Measurements from ENCODE around the gene UNC5CL.

Gene UNC5CL

GRCh38 chr6:41000248-41000647, 38.8 kb downstream of the UNC5CL start:
- no peak for DNase-seq

DNA sequence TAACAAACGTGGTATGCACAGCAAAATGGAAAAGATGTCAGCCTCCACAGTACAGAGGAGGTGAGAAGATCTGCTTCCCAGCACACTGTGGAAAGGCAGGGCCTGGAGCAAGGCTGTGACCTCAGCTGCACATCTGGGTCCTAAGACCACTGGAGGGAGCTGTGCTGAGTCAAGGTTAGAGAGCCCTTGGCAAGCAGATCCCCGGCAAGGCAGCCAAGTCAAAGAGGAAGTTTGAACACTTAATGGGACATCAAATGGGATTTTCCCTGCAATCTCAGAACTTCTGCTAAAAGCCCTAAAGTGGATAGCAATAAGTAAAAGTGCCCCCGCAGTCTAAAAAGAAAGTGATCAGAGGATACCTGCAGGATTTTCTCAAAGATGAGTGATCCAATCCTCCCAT, 39.5 kb downstream of the UNC5CL start:
- DNase-seq: no peak

- DNase-seq: no peak
Observed at GRCh38 chr6:40998661-40999060, 40.4 kb downstream of the UNC5CL start.

DNA sequence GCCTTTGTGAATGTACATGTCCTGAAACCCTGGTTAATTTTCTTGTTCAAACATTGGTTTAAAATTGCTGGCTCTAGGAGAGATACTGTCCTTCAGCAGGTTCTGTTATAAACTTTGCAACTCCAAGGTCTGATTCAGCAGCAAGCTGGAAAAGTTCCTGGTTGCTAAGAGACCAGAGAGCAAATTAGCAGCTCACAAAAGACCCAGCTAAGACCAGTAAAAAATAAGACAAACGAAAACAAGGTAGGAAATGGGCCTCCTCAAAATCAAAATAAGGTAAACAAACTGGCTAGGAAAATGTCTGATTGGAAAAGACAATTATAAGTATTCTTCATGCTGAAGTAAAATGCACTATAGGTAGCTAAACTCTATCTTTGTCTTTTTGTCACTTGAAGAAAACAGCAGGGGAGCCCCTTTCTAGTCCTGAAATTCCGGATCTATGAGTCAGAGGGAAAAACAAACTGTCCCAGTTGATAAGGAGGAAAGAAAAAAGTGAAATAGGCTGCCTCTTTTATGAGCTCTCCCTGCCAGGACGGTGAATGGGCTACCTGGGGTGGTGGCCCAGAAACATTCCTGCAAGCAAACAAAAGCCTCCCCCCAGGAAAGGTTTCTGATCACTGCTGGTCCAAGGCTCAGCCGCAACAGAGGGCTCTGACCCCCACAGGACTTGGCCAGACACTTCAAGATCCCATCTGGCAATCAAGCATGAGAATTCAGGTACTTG, 41.6 kb downstream of the UNC5CL start:
- no peak for DNase-seq

GRCh38 chr6:40996591-40997233, 42.3 kb downstream of the UNC5CL start:
- DNase-seq: no peak

DNA sequence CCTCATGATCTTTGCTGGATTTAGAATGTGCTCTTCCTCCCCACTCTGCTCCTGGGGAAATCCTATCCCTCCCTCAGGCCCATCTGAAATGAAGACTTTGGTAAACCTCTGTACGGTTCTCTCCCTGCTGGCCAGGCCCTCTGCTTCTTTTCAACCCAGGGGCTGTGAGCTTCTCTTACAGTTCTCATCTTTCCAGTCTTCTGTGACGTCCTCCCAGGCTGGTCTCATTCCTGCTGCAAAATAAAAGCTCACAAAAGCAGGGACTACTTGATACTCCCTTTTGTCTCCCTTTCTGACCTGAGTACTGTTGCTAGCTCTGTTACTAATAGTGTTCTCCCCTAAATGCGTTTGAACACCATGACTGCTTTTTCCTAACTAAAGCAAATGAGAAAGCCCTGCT, 46.3 kb downstream of the UNC5CL start:
- DNase-seq: no peak

GRCh38 chr6:40990301-40990700, 48.7 kb downstream of the UNC5CL start:
- no peak for DNase-seq

DNA sequence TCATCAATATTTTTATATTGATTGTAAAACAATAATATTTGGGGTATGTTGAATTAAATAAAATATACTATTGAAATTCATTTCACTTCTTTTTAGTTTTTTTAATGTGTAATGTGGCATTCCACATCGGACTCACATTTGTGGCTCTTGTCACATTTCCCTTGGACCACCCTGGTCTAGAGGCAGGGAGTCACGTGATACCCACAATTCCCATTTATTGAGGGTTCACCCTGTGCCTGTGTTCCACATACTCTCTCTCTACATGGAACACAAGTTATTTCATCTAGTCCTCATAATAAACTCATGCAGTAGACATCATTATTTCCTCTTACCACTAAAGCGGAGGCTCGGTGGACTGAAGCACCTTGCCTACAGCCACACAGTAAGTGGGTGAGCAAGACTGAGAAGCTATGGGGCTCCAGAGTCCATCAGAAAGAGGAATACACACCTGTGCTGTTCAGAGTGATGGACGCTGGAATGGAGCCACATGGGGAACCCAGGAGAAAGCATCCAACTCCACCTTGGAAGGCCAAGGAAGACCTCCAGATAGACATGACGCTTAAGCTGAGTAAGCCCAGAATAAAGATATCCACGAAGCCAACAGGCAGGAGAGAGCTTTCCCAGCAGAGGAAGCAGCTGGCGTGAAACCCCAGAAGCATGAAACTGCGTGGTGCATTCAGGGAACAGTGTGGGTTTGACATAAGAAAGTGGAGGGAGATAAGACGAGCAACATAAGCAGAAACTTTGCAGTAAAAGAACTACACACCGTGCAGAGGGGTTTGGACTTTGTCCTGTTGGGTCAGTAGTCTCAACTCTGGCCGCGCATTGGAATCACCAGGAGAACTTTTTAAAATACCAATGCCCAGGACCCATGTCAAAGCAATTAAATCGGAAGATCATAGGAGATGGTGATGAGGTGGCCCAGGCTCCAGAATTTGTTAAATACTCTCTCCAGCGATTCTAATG, 49.5 kb downstream of the UNC5CL start:
- no peak for DNase-seq

DNA sequence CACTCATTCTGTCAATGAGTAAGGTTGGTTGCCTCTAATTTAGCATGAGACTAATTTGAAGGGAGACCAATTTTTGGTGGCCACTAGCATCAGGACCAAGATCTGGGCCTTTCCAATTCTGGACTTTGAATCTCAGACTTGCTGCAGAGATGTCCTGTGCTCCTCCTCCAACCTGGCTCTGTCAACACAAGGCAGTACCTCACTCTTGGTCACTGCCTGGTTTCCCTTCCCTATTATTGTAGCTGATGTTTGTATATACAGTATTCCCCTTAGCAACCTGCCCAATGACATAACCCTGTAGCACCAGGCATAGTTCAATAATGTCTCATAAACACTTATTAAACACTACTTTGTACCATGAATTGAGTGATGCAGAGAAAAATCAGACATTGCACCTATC, 50.4 kb downstream of the UNC5CL start:
- no peak for DNase-seq

DNA sequence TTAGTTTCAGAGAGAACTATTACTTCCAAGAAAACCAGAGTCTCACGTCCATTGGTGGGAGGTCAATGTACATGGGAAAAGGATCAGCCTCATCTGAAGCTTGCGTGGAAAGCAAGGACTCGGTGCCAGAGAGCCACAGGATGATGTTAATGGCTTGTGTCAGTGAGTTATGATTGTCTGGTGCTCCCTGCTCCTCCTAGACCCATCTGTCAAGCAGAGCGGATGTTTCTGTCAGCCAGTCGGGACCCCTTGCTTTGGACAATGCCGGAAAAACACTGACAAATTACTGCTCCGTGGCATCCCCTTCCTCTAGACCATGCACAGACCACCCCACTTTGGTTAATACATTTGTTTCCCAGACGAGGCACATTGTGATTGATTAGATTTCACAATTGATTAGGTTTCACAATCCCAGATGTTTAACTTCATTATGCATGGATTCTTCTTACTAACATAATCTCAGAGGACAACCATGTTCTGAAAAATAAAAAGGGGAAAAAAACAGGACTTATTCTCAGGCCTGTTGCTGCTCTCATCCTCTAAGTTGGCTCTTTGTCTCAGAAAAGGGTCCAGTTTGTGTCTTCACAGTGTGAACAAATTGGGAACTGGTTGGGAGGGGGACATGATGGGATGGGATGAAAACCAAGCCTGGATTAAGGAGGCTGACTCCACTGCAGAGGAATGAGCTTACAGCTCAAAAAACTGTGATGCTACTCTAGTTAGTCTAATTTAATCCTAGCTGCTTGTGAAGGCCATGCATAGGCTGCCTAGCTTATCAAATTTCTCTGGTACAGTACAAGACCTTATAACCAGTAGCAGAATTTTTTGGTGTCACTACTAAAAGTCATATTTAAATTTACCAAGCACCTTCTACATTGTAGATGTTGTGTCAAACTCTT, 51.9 kb downstream of the UNC5CL start:
- no peak for DNase-seq

- DNase-seq: no peak
Observed at GRCh38 chr6:40986364-40986763, 52.7 kb downstream of the UNC5CL start.

GRCh38 chr6:40983752-40984151, 55.3 kb downstream of the UNC5CL start:
- DNase-seq: no peak

DNA sequence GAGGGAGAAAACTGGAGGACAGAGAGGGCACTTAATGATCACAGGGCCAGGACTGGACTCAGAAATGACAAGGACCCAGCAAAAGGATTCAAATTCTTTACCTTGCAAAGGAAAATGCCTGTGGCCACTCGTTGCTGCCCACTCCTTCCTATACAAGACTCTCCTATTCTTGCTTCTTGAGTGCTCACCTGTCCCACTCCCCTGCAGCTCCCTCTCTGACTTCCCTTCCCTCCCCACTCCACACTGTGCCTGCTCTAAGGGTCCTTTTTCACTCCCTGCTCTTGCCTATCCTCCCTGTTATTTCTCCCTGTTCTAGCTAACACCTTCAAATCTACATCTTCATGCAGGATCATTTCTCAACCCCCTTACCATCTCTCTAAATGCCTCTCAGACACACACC, 56.1 kb downstream of the UNC5CL start:
- DNase-seq: no peak

GRCh38 chr6:40978687-40979289, 60.2 kb downstream of the UNC5CL start:
- DNase-seq: no peak

GRCh38 chr6:40977695-40978094, 61.3 kb downstream of the UNC5CL start:
- DNase-seq: no peak

DNA sequence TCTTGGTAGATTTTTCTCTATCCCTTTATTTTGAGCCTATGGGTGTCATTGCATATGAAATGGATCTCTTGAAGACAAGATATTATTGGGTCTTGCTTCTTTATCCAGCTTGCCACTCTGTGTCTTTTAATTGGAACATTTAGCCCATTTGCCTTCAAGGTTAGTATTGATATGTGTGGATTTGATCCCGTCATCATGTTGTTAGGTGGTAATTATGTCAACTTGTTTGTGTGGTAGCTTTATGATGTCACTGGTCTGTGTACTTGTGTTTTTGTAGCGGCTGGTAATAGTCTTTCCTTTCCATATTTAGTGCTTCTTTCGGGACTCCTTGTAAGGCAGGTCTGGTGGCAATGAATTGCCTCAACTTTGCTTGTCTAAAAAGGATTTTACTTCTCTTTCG, 61.9 kb downstream of the UNC5CL start:
- DNase-seq: no peak

Measured in stimulated activated CD4-positive, alpha-beta T cell treated with anti-CD3 and anti-CD28 coated beads, Interleukin-4, amount 100 ng/mL, for 4 hours (primary cell).